HL-60 (cell line): ENCODE results near the gene RNF130.

Experiments
- DNase-seq, 2 experiments: peaks; one replicate each; pipeline ENCODE4 v3.0.0-alpha.2; 2010 to 2020; ENCODE audit warnings: low read depth in 1 of 2, low spot score in 1 of 2
- H3K27ac ChIP-seq: fragments of 250-450 bp; sonication (Bioruptor Pico); replicated peaks from 2 replicates; pipeline ENCODE4 v1.5.1; 2020; ENCODE audit warnings: mild to moderate bottlenecking, moderate library complexity
- H3K27me3 ChIP-seq: fragments of 250-450 bp; sonication (Bioruptor Pico); 2 replicates; pipeline ENCODE4 v1.5.1; 2021; ENCODE audit warnings: mild to moderate bottlenecking, moderate library complexity; ENCODE audit not compliant: insufficient read depth, poor library complexity, severe bottlenecking
- H3K4me3 ChIP-seq: replicated peaks from 2 replicates; pipeline ENCODE4 v1.5.1; 2011; ENCODE audit warnings: mild to moderate bottlenecking, control low read depth, low read length; ENCODE audit not compliant: insufficient read depth
- GABPA ChIP-seq: IDR thresholded peaks from 2 replicates; pipeline ENCODE4 v1.6.1; 2012; ENCODE audit warnings: low read depth
- POLR2AphosphoS5 ChIP-seq: IDR thresholded peaks from 2 replicates; pipeline ENCODE4 v1.6.1; 2012; ENCODE audit warnings: low read depth
- SPI1 ChIP-seq: IDR thresholded peaks from 2 replicates; pipeline ENCODE4 v1.6.1; 2012; ENCODE audit warnings: low read depth, mild to moderate bottlenecking, borderline replicate concordance
- TF ChIP-seq, protein P1 (sequence below): IDR thresholded peaks from 2 replicates; pipeline ENCODE4 v1.6.1; 2012; ENCODE audit warnings: low read depth; ENCODE audit not compliant: insufficient replicate concordance
- TF ChIP-seq, protein P2 (sequence below): IDR thresholded peaks from one replicate; pipeline ENCODE4 v1.5.1; 2011; ENCODE audit warnings: low read length, control low read depth, inconsistent platforms; ENCODE audit not compliant: insufficient read depth

Gene RNF130

DNA sequence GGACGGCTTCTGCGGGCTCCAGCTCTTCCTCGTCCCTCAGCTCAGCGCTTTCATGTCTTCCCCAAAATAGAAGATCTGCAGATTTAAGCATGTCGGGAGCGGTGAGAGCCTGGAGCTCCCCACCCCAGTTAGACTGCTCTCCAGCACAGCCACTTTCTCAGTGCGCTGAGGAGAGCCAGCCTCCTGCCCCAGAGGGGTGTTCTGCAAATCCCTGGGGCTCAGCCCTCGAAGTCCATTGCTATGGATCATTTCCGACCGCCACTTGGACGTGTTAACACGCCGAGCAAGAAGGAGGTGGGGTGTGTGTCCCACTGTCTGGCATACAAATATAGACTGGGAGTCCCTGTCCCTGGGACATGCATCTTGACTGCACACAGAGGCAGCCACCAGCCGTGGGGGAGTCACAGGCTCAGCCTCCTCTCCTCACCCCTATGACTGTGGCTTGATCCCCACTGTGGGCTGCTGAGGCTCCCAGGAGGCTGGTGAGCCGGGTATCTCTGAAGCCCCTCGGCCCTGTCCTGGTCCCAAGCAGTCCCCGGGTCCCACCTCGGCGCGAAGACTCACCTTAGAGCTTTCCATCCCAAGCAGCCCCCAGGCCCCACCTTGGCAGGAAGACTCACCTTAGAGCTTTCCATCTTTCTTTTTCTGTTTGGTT is 30.0 kb upstream of the RNF130 start:
- DNase-seq: no peak
- Histone ChIP-seq H3K27ac (no peak overlapping the region), H3K27me3 (no peaks in the 10 kb centered on the region), H3K4me3 (no peak overlapping the region)
- TF ChIP-seq, protein P1, sequence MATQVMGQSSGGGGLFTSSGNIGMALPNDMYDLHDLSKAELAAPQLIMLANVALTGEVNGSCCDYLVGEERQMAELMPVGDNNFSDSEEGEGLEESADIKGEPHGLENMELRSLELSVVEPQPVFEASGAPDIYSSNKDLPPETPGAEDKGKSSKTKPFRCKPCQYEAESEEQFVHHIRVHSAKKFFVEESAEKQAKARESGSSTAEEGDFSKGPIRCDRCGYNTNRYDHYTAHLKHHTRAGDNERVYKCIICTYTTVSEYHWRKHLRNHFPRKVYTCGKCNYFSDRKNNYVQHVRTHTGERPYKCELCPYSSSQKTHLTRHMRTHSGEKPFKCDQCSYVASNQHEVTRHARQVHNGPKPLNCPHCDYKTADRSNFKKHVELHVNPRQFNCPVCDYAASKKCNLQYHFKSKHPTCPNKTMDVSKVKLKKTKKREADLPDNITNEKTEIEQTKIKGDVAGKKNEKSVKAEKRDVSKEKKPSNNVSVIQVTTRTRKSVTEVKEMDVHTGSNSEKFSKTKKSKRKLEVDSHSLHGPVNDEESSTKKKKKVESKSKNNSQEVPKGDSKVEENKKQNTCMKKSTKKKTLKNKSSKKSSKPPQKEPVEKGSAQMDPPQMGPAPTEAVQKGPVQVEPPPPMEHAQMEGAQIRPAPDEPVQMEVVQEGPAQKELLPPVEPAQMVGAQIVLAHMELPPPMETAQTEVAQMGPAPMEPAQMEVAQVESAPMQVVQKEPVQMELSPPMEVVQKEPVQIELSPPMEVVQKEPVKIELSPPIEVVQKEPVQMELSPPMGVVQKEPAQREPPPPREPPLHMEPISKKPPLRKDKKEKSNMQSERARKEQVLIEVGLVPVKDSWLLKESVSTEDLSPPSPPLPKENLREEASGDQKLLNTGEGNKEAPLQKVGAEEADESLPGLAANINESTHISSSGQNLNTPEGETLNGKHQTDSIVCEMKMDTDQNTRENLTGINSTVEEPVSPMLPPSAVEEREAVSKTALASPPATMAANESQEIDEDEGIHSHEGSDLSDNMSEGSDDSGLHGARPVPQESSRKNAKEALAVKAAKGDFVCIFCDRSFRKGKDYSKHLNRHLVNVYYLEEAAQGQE: no peak
- TF ChIP-seq, protein P2, sequence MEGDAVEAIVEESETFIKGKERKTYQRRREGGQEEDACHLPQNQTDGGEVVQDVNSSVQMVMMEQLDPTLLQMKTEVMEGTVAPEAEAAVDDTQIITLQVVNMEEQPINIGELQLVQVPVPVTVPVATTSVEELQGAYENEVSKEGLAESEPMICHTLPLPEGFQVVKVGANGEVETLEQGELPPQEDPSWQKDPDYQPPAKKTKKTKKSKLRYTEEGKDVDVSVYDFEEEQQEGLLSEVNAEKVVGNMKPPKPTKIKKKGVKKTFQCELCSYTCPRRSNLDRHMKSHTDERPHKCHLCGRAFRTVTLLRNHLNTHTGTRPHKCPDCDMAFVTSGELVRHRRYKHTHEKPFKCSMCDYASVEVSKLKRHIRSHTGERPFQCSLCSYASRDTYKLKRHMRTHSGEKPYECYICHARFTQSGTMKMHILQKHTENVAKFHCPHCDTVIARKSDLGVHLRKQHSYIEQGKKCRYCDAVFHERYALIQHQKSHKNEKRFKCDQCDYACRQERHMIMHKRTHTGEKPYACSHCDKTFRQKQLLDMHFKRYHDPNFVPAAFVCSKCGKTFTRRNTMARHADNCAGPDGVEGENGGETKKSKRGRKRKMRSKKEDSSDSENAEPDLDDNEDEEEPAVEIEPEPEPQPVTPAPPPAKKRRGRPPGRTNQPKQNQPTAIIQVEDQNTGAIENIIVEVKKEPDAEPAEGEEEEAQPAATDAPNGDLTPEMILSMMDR: no peak
- no peak for TF ChIP-seq GABPA
- TF ChIP-seq SPI1: no peak
- TF ChIP-seq POLR2AphosphoS5: no peak

DNA sequence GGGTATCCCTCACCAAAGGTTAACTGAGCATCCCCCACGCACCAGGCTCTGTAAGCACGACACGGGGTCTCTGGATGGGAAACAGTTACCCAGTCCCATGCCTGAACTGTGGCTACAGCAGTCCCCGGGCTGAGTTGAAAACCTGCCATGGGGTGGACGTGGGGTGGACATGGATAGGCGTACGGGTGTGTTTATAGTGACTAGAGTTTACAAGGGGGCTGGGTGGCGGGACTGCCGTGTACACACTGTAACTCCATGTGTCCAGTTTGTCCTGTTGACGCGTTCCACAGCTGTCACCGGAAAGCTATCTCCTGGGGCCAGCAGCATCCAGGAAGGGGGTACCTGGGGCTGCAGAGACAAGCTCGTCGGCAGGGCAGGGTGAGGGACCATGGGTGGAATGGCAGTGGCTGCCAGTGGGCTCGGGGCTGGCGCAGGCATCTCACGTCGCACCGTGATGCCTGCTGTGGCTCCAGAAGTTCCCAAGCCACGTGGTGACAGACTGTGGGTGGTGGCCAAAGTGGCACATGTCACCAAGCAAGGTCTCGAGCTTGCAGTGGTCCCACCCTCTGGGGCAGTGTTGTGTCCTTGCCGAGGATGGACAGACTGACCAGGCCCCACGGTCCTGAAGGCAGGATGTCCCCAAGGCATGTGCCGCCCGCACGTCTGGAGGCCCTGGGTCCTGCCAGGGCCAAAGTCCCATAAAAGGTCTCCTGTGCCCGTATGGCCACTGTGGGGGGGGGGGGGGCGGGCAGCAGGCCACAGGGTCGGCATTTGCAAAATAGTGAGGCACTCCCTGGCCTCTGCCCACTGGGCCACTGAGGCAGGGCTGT is 29.3 kb upstream of the RNF130 start:
- no peak for DNase-seq
- TF ChIP-seq GABPA (no peak), SPI1 (no peak), POLR2AphosphoS5 (no peak)
- TF ChIP-seq, protein P1: no peak
- TF ChIP-seq, protein P2: no peak

DNA sequence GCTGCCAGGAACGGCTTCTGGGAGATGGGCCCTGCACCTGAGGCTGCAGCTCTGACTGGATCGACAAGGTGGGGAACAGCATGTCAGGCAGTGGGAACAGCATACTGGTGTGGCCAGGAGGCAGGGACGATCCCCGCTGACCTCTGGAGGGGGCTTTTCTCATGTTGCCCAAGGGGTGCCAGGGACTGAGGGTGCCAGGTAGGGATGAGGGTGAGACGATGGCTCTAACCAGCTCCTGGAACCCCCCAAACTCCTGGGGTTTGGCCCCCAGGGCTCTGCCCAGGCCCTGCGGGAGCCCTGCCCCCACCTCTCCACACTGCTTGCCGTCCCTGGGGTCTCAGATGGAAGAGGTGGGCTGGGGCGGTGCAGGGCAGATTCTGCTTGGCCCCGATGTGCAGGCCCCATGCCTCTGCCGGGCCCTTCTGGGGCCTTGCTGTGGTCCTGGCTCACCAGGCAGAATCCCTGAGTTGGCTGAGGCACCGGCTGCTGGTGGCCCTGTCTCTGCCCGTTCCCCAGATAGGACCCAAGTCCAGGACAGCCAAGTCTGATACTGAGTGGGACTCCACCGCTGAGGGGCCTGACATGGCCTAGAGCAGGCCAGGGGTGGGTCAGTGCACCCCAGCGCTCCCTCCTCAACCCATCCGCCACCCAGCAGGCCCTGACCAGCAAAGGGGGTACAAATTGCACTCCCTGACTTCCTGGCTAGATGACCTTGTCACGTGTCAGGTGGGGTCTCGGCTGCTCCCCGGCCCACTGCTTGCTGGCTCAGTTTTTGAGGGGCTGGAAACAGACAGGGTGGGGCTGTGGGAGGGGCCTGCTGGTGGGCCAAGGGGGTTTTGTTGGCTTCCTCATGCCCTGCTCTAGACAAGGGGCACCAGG is 28.4 kb upstream of the RNF130 start:
- H3K27ac ChIP-seq: no peak overlapping the region
- no peaks in the 10 kb centered on the region for H3K27me3 ChIP-seq
- no peak overlapping the region for H3K4me3 ChIP-seq
- DNase-seq: no peak
- TF ChIP-seq, protein P1: no peak
- TF ChIP-seq POLR2AphosphoS5 (no peak), GABPA (no peak), SPI1 (no peak)
- TF ChIP-seq, protein P2: no peak

More for the DNA sequence above, 29.3 kb upstream of the RNF130 start:
- Histone ChIP-seq H3K27me3 (no peaks in the 10 kb centered on the region), H3K4me3 (no peak overlapping the region), H3K27ac (no peak overlapping the region)
